B cell (primary cell): ENCODE results near the gene RGS7. TPM values are rescaled to one million over a fixed set of nuclear protein-coding genes. Genes with fewer than 3 reads are reported as not detected.

Source experiments
- ATAC-seq: fragments of 200-7000 bp; cut with Tn5 transposase; one replicate; pipeline ENCODE4 v1.10.0; 2021; ENCODE audit warnings: low read depth, mild to moderate bottlenecking, moderate number of reproducible peaks, moderate library complexity
- CTCF ChIA-PET: fragments of 350-600 bp; sonication (Branson Sonifier 250); formaldehyde crosslinking; loops from one replicate; lab custom pipeline; 2021; ENCODE audit warnings: antibody characterized with exemption, inconsistent platforms; lab: Charles Lee
- POLR2A ChIA-PET: fragments of 350-600 bp; sonication (Branson Sonifier 250); formaldehyde crosslinking; loops from one replicate; lab custom pipeline; 2021; ENCODE audit warnings: antibody characterized with exemption; lab: Charles Lee
- DNase-seq: peaks from one replicate; pipeline ENCODE4 v3.0.0; 2013
- H2AFZ ChIP-seq: 2 replicates; pipeline ENCODE4 v1.6.1; 2012; ENCODE audit warnings: mild to moderate bottlenecking, low read depth, low read length; ENCODE audit not compliant: insufficient read depth, poor library complexity, severe bottlenecking
- H3K27ac ChIP-seq, 2 donors: 1 replicate in 1 of 2; 2 replicates in 1 of 2; pipeline ENCODE4 v1.5.1; 2012 to 2013; ENCODE audit warnings: low read length in 2 of 2, mild to moderate bottlenecking in 2 of 2, moderate library complexity in 1 of 2
- H3K27me3 ChIP-seq, 4 experiments: fragments of 200-600 bp in 1 of 4; sonication (generic) in 1 of 4; replicated peaks in 1 of 4; 1 replicate in 2 of 4; 2 replicates in 2 of 4; pipeline versions ENCODE4 v1.6.1 to v1.7.0; 2013 to 2016; ENCODE audit warnings: low read length in 3 of 4, mild to moderate bottlenecking in 2 of 4, mixed read lengths in 1 of 4, moderate library complexity in 1 of 4; ENCODE audit not compliant: insufficient read depth in 4 of 4, control insufficient read depth in 3 of 4; ENCODE audit errors: control extremely low read depth in 1 of 4
- H3K36me3 ChIP-seq, 2 experiments: replicated peaks in 1 of 2; 1 replicate in 1 of 2; 2 replicates in 1 of 2; pipeline versions ENCODE4 v1.6.1 to v1.7.1; 2013; ENCODE audit warnings: low read length in 1 of 2; ENCODE audit not compliant: insufficient read depth in 2 of 2, control insufficient read depth in 1 of 2; ENCODE audit errors: control extremely low read depth in 1 of 2, extremely low read depth in 1 of 2
- H3K4me1 ChIP-seq, 2 donors: fragments of 200-600 bp in 1 of 2; sonication (generic) in 1 of 2; 1 replicate in 1 of 2; 2 replicates in 1 of 2; pipeline versions ENCODE4 v1.5.1 to v1.6.1; 2013 to 2017; ENCODE audit warnings: low read length in 2 of 2; ENCODE audit not compliant: control insufficient read depth in 2 of 2, insufficient read depth in 2 of 2
- H3K4me2 ChIP-seq: replicated peaks from 2 replicates; pipeline ENCODE3; 2012; ENCODE audit warnings: mild to moderate bottlenecking, low read depth, low read length; ENCODE audit not compliant: poor library complexity, severe bottlenecking
- H3K4me3 ChIP-seq, 5 experiments: fragments of 200-600 bp in 1 of 5; sonication (generic) in 1 of 5; 1 replicate in 3 of 5; 2 replicates in 2 of 5; pipeline versions ENCODE4 v1.5.1 to v1.7.0; 2011 to 2016; ENCODE audit warnings: low read length in 4 of 5, mild to moderate bottlenecking in 4 of 5, low read depth in 2 of 5, control low read depth in 1 of 5, moderate library complexity in 1 of 5; ENCODE audit not compliant: insufficient read depth in 1 of 5; ENCODE audit errors: control extremely low read depth in 1 of 5, extremely low read depth in 1 of 5
- H3K79me2 ChIP-seq: fragments of 200-600 bp; sonication (generic); one replicate; pipeline ENCODE4 v1.6.0; 2016; ENCODE audit warnings: low read length; ENCODE audit not compliant: control insufficient read depth, insufficient read depth
- H3K9ac ChIP-seq: fragments of 200-600 bp; sonication (generic); 2 replicates; pipeline ENCODE4 v1.6.1; 2017; ENCODE audit warnings: mild to moderate bottlenecking, low read length, moderate library complexity
- H3K9me3 ChIP-seq, 3 donors: one replicate each; pipeline versions ENCODE4 v1.6.1 to v1.7.1; 2013; ENCODE audit warnings: low read length in 2 of 3; ENCODE audit not compliant: control insufficient read depth in 2 of 3, insufficient read depth in 1 of 3; ENCODE audit errors: control extremely low read depth in 1 of 3
- H4K20me1 ChIP-seq: 2 replicates; pipeline ENCODE4 v1.6.0; 2012; ENCODE audit warnings: mild to moderate bottlenecking, low read length; ENCODE audit not compliant: insufficient read depth, control insufficient read depth, poor library complexity, severe bottlenecking
- H3K27ac Mint-ChIP-seq: one replicate; pipeline ENCODE4 v1.8.0; 2021; ENCODE audit warnings: mixed read lengths
- H3K27me3 Mint-ChIP-seq: one replicate; pipeline ENCODE4 v1.8.0; 2021; ENCODE audit warnings: mixed read lengths
- H3K4me1 Mint-ChIP-seq: one replicate; pipeline ENCODE4 v1.8.0; 2021; ENCODE audit warnings: mixed read lengths
- H3K4me3 Mint-ChIP-seq: one replicate; pipeline ENCODE4 v1.8.0; 2021; ENCODE audit warnings: mixed read lengths
- H3K9me3 Mint-ChIP-seq: one replicate; pipeline ENCODE4 v1.8.0; 2022; ENCODE audit warnings: mixed read lengths; ENCODE audit not compliant: insufficient read depth
- CTCF ChIP-seq: fragments of 200-600 bp; IDR thresholded peaks from one replicate; pipeline ENCODE4 v1.8.0; 2022; ENCODE audit warnings: antibody characterized with exemption, mild to moderate bottlenecking
- EZH2 ChIP-seq: IDR thresholded peaks from 2 replicates; pipeline ENCODE4 v1.6.1; 2012; ENCODE audit warnings: borderline replicate concordance, low read depth, mild to moderate bottlenecking, moderate library complexity, low read length; ENCODE audit not compliant: insufficient read depth, poor library complexity, severe bottlenecking
- WGBS: methylation state at CpG from one replicate; pipeline ENCODE4 v1.1.5; 2013; ENCODE audit warnings: missing lambda C conversion rate; ENCODE audit not compliant: insufficient coverage; 5-methylcytosine and 5-hydroxymethylcytosine counted together
- intact Hi-C: fragments of 100-400 bp; cut with micrococcal nuclease; formaldehyde crosslinking; loops from one replicate; pipeline ENCODE4 v1.10.0; 2022
- polyA plus RNA-seq: library from polyadenylated mRNA; depleted of rRNA; stranded (reverse); fragments of >200 nt; gene quantifications from 2 replicates; pipeline ENCODE4 v1.2.3, GENCODE V29; 2012
- total RNA-seq, 2 donors: library from RNA; stranded (reverse); fragments of 120-200 nt in 1 of 2; gene quantifications; 1 replicate in 1 of 2; 2 replicates in 1 of 2; pipeline versions ENCODE4 v1.2.3 to v1.2.4, GENCODE V29; 2013 to 2022

RGS7 gene
- total and polyA plus RNA-seq, 2 donors (not counting 1 experiment from before 2014, with no cell fraction given), result 0.15 to 1.8 TPM

- TF ChIP-seq CTCF (no peak), EZH2 (no peak)
- no peaks in the 10 kb centered on the region for H4K20me1 ChIP-seq
- H3K36me3 ChIP-seq, result no peaks in the 10 kb centered on the region
- Mint-ChIP-seq H3K27me3 (peaks cover 16% of the 10 kb centered on the region), H3K4me3 (no peak overlapping the region), H3K4me1 (no peaks in the 10 kb centered on the region), H3K9me3 (no peaks in the 10 kb centered on the region), H3K27ac (no peak overlapping the region)
- 78% methylated on average over 3 of the region's 4 CpGs for WGBS
- POLR2A ChIA-PET, result no interaction called here
- no peak for ATAC-seq
- H3K4me3 ChIP-seq, result no peak overlapping the region
- H3K27me3 ChIP-seq, result peaks cover 0 to 4% (median 0%) of the 10 kb centered on the region in 4 experiments
- DNase-seq, result no peak
- no peak overlapping the region for H2AFZ ChIP-seq
- no peaks in the 10 kb centered on the region for H3K4me1 ChIP-seq
- no peaks in the 10 kb centered on the region for H3K79me2 ChIP-seq
- H3K9ac ChIP-seq, result no peak overlapping the region
- H3K9me3 ChIP-seq, result no peaks in the 10 kb centered on the region
- intact Hi-C loops, result no loop called here
- CTCF ChIA-PET, result interaction anchor here (0.6 kb wide), 1 partner anchor 657 kb away, joined by 3 read pairs; no protein-coding TSS in a partner anchor
- H3K4me2 ChIP-seq, result no peak overlapping the region
- no peak overlapping the region for H3K27ac ChIP-seq
Observed at GRCh38 chr1:241366196-241366595, 9.2 kb upstream of the RGS7 start.

GRCh38 chr1:241362350-241362749, 5.3 kb upstream of the RGS7 start:
- Histone ChIP-seq H3K4me1 (peaks cover 8% of the 10 kb centered on the region in 2 donors), H2AFZ (no peak overlapping the region), H3K36me3 (no peaks in the 10 kb centered on the region), H3K9me3 (no peaks in the 10 kb centered on the region), H3K27ac (no peak overlapping the region), H3K4me2 (no peak overlapping the region), H4K20me1 (no peaks in the 10 kb centered on the region), H3K27me3 (peaks cover 0 to 16% (median 8%) of the 10 kb centered on the region in 4 experiments), H3K9ac (no peak overlapping the region), H3K4me3 (no peak overlapping the region), H3K79me2 (no peaks in the 10 kb centered on the region)
- intact Hi-C loops, result no loop called here
- Mint-ChIP-seq H3K4me3 (no peak overlapping the region), H3K27ac (no peak overlapping the region), H3K27me3 (peaks cover 43% of the 10 kb centered on the region), H3K9me3 (no peaks in the 10 kb centered on the region), H3K4me1 (peaks cover 8% of the 10 kb centered on the region)
- 72% methylated on average over 3 of the region's 4 CpGs for WGBS
- no peak for ATAC-seq
- DNase-seq, result no peak
- ChIA-PET CTCF (no interaction called here), POLR2A (no interaction called here)
- no peak for TF ChIP-seq CTCF
